GM18507 (cell line): ENCODE data around the gene DNM2.
"Not testable (repeated sequence)": the region's sequence is repeated elsewhere in the genome, so short reads cannot be mapped to it uniquely, and the experiment has no call there.

Experiments used
- DNase-seq: peaks from one replicate; pipeline ENCODE4 v3.0.0; 2011; ENCODE audit warnings: low read depth; ENCODE audit not compliant: insufficient read length; ENCODE audit errors: extremely low spot score
- FAIRE-seq: peaks from 2 replicates; lab custom pipeline; 2011; peaks lifted over from hg19 to GRCh38; lab: Jason Lieb, UNC

DNM2 gene

DNA sequence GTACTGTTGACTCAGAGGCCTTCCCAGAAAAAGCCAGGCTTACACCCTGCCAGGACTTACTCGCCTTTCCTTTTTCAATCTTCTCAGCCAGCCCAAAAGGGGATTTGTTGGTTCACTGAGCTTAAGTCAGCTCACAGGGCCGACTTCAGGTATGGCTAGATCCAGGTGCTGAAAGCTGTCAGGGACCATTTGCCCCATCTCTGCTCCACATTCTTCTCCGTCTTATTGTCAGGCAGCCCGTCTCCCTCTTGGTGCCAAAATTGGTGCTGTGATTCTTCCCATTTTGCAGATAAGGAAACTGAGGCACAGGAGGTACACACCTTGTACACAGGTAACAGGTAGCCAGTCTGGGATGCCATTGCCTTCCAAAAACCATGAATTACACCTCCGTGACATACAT is 132.8 kb downstream of the DNM2 start:
- no peak for FAIRE-seq
- no peak for DNase-seq

DNA sequence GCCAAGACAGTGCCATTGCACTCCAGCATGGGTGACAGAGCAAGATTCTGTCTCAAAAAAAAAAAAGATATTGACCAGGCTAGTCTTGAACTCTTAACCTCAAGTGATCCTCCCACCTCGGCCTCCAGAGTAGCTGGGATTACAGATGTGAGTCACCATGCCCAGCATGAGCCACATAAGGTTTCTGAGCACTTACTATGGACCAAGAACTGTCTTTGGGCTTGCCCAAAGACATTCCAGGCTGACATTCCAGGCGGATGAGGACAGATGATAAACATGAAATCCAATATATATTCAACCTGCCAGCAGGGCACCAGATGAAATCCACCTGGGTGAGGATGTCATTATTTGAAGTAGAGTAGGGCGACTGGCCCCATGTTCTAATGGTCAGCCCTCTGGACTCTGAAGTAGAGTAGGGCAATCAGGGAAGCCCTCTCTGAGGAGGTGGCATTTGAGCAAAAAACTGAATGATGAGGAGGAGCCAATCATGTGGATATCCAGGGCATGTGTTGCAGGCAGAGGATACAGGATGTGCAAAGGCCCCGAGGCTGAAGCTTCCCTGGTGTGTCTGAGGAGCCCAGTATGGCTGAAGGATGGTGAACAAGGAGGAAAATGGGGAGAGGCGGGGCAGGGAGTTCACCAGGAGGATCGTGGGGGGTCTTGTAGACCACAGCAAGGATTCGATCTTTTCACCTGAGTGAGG is 134.4 kb downstream of the DNM2 start:
- no peak for DNase-seq
- no peak for FAIRE-seq

- FAIRE-seq (no peak), DNase-seq (no peak)
Measured at GRCh38 chr19:10852941-10853340, 135.1 kb downstream of the DNM2 start.

GRCh38 chr19:10854350-10855089 is 136.6 kb downstream of the DNM2 start:
- FAIRE-seq (no peak), DNase-seq (no peak)

DNA sequence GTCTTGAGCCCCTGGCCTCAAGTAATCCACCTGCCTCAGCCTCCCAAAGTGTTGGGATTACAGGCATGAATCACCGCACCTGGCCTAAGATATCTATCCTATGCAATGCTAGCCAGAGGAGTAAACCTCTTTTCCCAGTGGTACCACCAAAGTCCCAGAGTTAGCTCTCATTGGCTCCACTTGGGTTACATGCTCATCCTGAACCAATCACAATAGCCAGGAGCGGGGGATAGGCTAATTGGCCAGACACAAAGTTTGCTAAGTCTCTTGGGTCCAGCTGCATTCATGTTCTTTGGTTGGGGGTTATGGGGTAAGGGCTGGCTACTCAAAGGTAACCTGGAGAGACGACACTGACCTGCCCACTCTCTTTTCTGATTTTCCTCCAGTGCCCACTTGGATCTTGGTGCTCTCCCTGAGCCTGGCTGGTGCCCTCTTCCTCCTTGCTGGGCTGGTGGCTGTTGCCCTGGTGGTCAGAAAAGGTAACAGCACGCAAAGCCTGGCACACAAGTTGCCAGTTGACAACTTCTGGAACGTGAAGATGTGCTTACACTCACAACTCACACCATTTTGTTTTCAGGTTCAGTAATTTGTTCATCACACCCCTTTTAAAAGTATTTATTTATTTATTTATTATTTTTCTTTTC is 138.1 kb downstream of the DNM2 start:
- DNase-seq (no peak), FAIRE-seq (no peak)

DNA sequence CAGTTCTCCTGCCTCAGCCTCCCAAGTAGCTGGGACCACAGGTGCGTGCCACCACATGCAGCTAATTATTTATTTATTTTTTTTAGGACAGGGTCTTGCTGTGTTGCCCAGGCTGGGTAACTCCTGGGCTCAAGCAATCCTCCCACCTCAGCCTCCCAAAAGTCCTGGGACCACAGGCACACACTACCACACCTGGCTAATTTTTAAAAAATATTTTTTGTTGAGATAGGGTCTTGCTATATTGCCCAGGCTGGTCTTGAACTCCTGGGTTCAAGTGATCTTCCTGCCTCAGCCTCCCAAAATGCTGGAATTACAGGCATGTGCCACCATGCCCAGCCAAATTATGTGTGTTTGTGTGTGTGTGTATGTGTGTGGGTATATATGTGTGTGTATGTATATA is 139.0 kb downstream of the DNM2 start:
- not testable (repeated sequence) for FAIRE-seq, DNase-seq

GRCh38 chr19:10858204-10858828 is 140.4 kb downstream of the DNM2 start:
- DNase-seq, result no peak
- no peak for FAIRE-seq

DNA sequence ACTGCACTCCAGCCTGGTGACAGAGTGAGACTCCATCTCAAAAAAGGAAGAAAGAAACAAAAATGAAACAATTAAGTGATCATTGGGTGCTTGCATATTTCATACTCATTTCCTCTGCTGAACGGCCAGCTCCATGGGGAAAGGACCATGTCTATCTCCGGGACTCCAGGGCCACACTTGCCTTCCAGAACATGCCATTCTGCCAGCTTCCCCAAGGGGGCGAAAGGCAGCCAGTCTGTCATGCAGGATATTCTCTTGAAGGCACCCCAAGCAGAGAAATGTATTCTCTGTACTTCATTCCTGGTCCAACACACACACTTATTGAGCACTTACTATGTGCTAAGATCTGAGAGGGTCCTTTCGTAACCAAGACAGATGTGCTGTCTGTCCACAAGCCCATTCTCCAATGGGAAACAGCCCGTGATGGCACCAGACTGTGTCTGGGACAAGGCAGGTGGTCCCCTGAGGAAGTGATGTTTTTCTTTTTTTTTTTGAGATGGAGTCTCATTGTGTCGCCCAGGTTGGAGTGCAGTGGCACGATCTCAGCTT is 143.3 kb downstream of the DNM2 start:
- DNase-seq (no peak), FAIRE-seq (peak; percentile 41)

DNA sequence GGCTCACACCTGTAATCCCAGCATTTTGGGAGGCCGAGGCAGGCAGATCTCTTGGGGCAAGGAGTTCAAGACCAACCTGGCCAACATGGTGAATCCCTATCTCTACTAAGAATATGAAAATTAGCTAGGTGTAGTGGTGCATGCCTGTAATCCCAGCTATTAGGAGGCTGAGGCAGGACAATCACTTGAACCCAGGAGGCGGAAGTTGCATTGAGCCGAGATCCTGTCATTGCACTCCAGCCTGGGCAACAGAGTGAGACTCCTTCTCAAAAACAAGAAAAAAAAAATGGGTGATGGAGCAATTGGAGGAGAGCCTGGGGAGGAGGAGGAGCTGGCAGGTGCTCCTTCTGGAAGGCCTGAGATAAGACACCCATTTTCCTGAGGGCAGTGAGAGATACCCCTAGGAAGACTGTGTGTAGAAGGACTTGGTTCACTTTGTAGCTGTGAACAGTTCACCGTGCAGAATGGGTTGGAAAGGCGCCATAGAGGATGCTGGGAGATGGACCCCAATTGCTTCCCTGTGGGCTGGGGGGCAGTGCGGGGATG is 144.8 kb downstream of the DNM2 start:
- DNase-seq, result no peak
- FAIRE-seq, result no peak

DNA sequence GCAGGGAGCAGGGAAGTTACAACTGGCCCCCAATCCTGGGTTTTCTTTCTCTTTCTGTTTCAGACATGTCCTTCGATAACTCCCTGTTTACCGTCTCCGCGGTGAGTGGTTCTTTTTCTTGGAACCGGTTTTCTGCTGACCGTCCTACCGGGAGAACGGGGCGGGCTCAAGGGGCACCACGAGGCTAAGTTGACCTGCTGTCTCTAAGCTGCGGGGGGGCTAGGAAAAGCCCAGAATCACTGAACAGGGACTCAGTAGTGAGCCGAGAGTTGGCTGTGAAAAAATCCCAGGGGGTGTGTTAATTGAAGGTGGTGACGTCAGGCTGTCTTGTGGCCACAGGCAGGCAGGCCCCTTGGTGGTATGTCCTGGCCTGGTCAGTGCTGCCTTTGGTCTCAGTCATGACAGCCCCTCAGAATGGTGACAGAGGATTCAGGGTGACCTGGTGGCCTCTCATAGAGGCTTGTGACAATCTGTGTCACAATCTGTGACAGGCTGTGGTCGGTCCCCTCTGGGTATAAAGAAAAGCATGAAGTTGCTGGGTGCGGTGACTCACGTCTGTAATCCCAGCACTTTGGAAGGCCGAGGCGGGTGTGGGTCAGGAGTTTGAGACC is 145.3 kb downstream of the DNM2 start:
- DNase-seq (no peak), FAIRE-seq (no peak)

GRCh38 chr19:10864538-10864899 is 146.6 kb downstream of the DNM2 start:
- FAIRE-seq (peak; percentile 86), DNase-seq (peak; percentile 67)

DNA sequence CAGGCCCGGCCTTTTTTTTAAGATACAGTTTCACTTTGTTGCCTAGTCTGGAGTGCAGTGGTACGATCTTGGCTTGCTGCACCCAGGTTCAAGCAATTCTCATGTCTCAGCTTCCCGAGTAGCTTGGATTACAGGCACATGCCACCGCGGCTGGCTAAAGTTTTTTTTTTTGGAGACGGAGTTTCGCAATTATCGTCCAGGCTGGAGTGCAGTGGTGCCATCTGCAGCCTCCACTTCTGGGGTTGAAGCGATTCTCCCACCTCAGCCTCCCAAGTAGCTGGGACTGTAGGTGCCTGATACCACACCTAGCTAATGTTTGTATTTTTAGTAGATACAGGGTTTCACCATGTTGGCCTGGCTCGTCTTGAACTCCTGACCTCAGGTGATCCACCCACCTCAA is 148.6 kb downstream of the DNM2 start:
- DNase-seq, result no peak
- FAIRE-seq, result no peak

DNA sequence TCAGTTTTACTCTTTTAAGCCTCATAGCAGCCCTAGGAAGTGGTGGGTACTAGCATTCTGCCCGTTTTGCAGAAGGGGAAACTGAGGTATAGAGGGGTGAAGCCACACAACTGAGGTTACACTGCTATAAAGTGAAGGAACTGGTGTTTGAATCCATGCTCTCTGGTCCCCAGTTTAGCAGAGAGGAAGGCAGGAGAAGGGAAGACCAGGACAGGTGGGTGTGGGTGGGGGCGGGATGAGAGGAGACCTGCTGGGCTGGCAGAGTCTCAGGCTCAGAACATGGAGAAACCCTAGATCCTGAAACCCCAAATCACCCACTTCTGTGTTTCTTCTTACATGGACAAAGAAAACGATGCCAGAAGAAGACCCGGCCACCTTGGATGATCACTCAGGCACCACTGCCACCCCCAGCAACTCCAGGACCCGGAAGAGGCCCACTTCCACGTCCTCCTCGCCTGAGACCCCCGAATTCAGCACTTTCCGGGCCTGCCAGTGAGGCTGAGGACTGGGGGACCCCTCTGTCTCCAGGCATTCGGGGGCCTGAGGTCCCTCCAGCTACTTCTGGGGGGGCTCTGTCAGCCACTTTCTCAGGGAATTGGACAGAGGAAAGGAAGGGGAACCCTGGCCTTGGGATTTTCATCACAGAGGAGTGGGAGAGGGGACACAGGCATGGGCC is 151.1 kb downstream of the DNM2 start:
- DNase-seq, result no peak
- FAIRE-seq, result no peak

DNA sequence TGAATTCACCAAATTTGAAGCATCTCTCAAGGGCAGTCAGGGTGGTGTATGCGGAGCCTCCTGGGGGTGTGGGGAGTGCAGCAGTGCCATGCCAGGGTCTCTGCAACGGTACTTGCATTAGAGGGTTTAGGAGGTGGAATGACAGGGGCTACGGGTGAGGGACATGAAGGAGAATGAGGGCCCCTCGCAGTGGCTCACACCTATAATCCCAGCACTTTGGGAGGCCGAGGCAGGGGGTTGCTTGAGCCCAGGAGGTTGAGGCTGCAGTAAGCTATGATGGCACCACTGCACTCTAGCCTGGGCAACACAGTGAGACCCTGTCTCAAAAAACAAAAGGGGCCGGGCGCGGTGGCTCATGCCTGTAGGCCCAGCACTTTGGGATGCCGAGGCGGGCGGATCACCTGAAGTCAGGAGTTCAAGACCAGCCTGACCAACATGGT is 152.0 kb downstream of the DNM2 start:
- not testable (repeated sequence) for DNase-seq, FAIRE-seq

DNA sequence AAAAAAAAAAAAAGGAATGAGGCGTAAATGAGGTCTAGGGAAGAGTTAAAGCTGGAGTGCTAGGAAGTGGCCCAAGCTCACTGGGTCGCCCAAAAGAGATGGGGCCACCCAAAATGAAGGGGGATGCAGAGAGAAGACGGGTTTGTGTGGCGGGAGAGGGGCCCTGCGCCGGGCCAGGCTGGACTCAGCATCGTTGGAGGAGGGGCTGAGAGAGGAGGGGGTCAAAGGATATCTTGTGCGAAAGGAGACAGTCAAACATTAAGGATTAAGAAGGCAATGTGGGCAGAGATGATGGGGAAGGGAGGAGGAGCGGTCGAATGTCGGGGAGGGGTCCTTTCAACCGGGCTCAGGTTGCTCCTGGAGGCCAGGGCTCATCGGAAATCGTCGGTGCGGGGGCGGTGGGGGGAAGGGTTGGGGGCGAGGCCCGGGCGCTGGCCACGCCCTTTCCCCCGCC is 152.6 kb downstream of the DNM2 start:
- FAIRE-seq, result no peak

DNA sequence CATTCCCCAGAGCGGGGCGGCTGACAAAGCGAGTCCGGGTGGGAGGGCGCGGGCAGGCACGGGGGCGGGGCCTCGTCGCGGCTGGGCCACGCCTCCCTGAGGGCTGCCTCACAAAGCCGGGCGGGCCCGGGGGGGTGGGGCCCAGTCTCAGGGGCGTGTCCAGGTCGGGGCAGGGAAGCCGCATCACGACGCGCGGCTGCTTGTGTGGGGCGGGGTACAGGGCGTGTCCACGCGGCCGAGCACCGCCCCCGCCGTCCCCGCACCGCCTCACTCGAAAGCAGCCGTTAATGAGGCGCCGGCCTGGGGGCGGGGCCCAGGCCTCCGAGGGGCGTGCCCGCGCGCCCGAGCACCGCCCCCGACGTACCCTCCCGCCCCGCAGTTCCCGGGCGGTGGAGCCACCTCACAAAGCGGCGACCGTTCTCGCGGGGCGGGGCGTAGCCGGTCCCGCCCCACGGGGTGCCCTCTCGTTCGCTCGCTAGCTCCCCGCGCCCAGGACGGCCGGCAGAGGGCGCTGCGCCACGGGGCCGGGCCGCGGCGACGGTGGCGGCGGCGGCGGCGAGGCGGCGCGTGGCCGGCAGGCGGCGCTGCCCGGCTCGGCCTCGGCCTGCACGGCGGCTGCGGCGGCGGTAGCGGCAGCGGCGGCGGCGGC is 153.2 kb downstream of the DNM2 start, which contains the start of gene CARM1:
Gene CARM1, plus strand, starts transcription at position 599 of the 649 bp plus-strand sequence. CDS start 150 bp downstream, outside the sequence.
- DNase-seq, result peak; percentile 92
- FAIRE-seq, result peak; percentile 91

More for the DNA sequence above, 152.6 kb downstream of the DNM2 start:
- DNase-seq, result no peak

DNA sequence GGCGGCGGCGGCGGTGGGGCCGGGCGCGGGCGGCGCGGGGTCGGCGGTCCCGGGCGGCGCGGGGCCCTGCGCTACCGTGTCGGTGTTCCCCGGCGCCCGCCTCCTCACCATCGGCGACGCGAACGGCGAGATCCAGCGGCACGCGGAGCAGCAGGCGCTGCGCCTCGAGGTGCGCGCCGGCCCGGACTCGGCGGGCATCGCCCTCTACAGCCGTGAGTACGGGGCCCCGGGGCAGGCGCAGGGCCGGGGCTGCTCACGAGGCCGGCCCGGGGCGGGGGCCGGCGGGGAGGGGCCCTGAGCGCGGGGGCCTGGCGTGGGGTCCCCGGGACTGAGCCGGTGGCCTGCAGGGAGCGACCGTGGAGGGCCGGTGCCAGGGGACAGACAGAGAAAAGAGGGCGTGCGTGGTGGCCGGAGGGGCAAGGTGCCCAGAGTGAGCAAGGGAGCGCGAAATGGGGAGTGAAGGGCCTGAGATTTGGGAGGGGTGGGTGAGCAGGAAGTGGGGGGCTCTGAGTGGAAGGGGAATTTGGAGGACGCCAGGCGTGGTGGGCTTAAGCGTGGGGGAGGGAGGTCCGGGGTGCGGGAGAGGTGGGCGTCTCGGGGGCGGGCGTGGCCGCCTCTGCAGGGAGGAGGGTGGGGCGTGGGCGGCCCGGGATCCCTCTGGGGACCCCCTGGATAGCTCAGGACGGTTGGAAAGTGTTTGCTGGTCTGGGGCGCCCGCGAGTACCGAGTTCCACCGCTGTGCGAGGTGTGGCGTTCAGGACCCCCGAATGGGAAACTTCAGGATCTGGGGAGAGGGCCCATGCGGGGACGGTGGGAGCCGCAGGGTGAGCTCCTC is 154.0 kb downstream of the DNM2 start:
- no peak for DNase-seq
- no peak for FAIRE-seq
